Measurements from ENCODE around the gene PEX10.
A peak's percentile ranks its signal among the peaks of the same experiment; 100 is the strongest.
"Not testable (repeated sequence)": the region's sequence is repeated elsewhere in the genome, so short reads cannot be mapped to it uniquely, and the experiment has no call there.

Gene PEX10

DNA sequence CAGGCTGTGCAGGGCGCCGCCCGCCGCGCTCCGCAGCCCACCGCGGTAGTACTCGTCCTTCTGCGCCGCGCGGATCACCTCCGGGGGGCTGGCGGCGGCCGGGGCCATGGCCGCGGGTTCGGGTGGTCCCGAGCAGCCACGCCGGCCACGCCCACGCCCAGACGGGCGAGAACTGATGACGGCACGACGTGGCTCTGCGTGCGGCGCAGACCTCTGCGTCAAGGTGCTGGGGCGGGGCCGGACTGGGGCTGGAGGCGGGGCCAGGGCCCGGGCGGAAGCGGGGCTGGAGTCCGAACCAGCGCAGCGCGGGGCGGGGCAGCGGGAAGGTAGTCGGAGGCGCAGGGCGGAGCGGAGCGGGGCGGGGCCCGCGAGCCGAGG, at the start of gene PEX10:
TSS of gene PEX10 (minus strand) at position 170 of the 378 bp plus-strand sequence. CDS start at position 108, 62 bp downstream.
- DNase-seq (ENCODE audit: low spot score) = peak; percentile 97
- peak within 1 kb of the TSS; percentile 100 for H3K4me3 ChIP-seq
- peak within 1 kb of the TSS; percentile 82 to 94 for H3K27ac ChIP-seq
- TF ChIP-seq, protein P1, sequence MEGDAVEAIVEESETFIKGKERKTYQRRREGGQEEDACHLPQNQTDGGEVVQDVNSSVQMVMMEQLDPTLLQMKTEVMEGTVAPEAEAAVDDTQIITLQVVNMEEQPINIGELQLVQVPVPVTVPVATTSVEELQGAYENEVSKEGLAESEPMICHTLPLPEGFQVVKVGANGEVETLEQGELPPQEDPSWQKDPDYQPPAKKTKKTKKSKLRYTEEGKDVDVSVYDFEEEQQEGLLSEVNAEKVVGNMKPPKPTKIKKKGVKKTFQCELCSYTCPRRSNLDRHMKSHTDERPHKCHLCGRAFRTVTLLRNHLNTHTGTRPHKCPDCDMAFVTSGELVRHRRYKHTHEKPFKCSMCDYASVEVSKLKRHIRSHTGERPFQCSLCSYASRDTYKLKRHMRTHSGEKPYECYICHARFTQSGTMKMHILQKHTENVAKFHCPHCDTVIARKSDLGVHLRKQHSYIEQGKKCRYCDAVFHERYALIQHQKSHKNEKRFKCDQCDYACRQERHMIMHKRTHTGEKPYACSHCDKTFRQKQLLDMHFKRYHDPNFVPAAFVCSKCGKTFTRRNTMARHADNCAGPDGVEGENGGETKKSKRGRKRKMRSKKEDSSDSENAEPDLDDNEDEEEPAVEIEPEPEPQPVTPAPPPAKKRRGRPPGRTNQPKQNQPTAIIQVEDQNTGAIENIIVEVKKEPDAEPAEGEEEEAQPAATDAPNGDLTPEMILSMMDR (IDR thresholded peaks at IDR 0.05) = no peak

DNA sequence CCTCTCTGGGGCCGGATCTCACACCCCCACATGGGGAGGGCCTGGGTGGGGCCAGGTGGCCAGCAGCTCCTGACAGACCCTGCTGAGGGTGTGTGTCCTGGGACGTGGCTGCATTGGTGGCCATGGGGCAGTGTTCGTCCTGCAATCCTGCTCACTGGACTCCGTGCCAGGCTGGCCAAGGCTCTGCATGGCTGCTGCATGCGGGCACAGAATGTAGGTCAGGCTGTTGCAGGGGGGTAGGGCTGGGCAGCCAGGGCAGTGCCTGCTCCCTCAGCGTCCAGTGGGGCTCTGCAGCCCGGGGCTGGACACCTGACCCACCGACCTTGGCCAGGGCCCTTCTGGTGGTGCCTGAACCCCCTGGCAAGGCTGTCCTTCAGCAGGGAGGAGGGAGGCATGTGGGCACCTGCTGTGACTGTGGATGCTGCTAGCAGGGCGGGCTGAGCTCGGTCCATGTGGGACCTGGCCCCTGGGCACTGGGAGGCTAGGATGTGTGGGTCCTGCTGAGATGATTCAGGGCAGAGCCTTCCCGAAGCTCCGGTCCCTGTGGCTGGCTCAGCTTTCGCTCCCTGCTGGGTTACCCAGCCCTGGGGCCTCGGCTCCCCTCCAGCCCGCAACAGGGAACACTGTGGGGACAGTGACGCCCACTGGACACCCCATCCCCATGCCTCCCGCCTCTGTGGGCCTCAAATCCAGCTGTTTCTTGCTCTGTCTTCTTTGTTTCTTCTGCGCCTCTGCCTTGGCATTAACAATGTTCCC, 48.8 kb upstream of the PEX10 start:
- Histone ChIP-seq H3K4me3 (no peak overlapping the region), H3K27ac (no peak overlapping the region)
- DNase-seq (ENCODE audit: low spot score) = no peak
- TF ChIP-seq, protein P1 (IDR thresholded peaks at IDR 0.05) = no peak

DNA sequence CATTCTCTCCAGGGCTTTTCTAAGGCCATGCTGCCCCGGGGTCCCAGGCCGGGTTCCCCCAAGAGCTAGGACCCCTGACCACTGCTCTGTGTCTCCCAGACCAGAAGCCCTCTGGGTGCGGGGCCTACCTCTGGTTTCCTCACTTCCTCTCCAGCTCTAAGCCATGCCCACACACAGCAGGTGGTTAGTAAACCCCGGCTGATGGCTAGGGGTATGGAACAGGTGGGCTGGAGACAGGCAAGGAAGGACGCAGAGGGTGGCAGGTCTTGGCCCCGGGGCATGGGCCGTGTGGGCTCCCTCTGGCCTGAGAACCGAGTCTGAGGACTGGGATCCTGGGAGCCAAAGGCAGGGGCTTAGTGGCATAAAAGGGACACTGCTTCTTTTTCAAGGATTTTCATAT, 47.8 kb upstream of the PEX10 start:
- no peak for DNase-seq (ENCODE audit: low spot score)
- TF ChIP-seq, protein P1 (IDR thresholded peaks at IDR 0.05) = no peak
- no peak overlapping the region for H3K4me3 ChIP-seq
- H3K27ac ChIP-seq = no peak overlapping the region

DNA sequence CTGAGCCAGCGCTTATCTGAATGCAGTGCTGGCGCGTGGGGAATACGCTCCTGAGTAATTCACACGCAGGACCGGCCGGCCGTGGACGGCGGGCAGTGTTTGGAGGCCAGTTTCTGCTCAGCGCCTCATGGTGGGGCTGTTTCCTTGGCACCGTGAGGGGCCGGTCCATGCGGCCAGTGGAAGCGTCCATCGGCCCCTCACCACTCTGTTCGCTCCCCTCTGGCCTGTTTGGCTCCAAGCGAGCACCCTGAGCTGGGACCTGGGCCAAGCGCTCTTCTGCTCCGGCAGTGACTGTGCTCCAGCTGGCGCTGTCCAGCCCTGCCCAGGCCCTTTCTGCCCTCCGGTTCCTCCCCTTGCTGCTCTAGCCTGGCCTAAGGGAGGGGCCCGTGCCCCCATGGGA, 47.4 kb upstream of the PEX10 start:
- Histone ChIP-seq H3K27ac (no peak overlapping the region), H3K4me3 (no peak overlapping the region)
- DNase-seq (ENCODE audit: low spot score) = no peak
- TF ChIP-seq, protein P1 (IDR thresholded peaks at IDR 0.05) = no peak

DNA sequence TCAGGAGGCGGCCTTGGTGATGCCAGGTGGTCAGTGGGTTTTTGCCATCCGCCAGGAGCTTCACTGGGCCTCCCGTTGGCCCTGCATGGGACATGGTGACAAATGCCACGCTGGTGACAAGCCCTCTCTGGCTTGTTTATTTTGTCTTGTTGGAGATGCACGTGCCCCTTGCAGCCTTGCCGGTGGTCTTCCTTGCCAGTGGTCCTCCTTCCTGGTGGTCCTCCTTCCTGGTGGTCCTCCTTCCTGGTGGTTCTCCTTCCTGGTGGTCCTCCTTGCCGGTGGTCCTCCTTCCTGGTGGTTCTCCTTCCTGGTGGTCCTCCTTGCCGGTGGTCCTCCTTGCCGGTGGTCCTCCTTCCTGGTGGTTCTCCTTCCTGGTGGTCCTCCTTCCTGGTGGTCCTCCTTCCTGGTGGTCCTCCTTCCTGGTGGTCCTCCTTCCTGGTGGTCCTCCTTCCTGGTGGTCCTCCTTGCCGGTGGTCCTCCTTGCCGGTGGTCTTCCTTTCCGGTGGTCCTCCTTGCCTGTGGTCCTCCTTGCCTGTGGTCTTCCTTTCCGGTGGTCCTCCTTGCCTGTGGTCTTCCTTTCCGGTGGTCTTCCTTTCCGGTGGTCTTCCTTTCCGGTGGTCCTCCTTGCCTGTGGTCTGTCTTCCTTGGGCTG, 46.9 kb upstream of the PEX10 start:
- not testable (repeated sequence) for H3K4me3 ChIP-seq

DNA sequence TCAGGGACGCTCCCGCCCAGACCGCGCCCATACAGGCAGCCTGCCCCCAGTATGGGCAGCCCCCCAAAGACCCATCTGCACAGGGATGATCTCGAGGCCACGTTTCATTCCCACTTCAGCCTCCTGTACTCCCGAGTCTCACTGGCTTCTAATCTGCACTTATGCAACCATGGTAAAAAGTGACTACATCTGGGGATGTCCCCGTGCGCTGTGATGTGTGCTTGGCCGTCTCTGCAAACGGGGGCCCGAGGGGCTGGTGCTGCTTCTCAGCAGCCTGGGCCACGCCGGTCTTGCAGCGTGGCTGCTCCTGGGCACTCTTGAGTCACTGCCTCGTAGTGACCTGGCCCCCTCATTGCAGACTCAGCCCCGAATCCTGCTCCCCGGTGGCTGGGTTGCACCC, 46.3 kb upstream of the PEX10 start:
- H3K4me3 ChIP-seq = no peak overlapping the region
- TF ChIP-seq, protein P1 (IDR thresholded peaks at IDR 0.05) = no peak
- H3K27ac ChIP-seq = no peak overlapping the region
- DNase-seq (ENCODE audit: low spot score) = no peak

More for the DNA sequence above, 46.9 kb upstream of the PEX10 start:
- not testable (repeated sequence) for H3K27ac ChIP-seq; DNase-seq (ENCODE audit: low spot score)

DNA sequence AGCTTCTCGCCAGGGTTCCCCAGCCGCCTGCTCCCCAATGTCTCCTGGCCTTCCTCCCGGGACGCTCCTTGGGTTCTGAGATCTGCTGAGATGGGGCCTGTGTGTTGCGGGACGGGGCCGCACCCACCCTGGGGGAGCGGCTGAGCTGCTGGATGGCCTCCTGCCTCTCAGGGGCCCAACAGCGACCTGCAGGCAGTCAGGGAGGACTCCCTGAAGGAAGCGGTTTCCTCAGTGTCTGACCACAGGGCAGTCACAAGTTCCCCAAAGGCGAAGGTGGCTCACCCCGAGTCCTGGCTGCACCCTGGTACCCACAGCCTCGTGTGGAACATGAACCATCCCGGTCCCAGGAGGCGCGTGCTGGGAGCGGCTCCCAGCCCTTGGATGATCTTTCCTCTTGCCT, 45.1 kb upstream of the PEX10 start:
- no peak for DNase-seq (ENCODE audit: low spot score)
- TF ChIP-seq, protein P1 (IDR thresholded peaks at IDR 0.05) = no peak
- H3K27ac ChIP-seq = no peak overlapping the region
- H3K4me3 ChIP-seq = no peak overlapping the region

Measured in coronary artery (tissue), 2 donors.